Stomach (tissue), 4 donors: Measurements from ENCODE around the gene MFSD6.

Source experiments
- EP300 ChIP-seq: sonication (generic); formaldehyde crosslinking; IDR thresholded peaks from one replicate; pipeline ENCODE4 v1.6.1; 2017; ENCODE audit warnings: antibody characterized with exemption
- POLR2A ChIP-seq, 4 donors: fragments of 450-650 bp; IDR thresholded peaks; one replicate each; pipeline ENCODE4 v1.6.1; 2016; ENCODE audit warnings: antibody characterized with exemption in 4 of 4, control low read depth in 2 of 4, mild to moderate bottlenecking in 1 of 4, moderate library complexity in 1 of 4
- POLR2AphosphoS5 ChIP-seq, 3 donors: sonication (generic); formaldehyde crosslinking; IDR thresholded peaks; one replicate each; pipeline ENCODE4 v1.6.1; 2016; ENCODE audit warnings: antibody characterized with exemption in 3 of 3
- TF ChIP-seq, protein P1 (sequence below), 7 experiments: fragments of 450-650 bp in 4 of 7; fragments of 200-600 bp in 3 of 7; sonication (generic) in 3 of 7; IDR thresholded peaks; one replicate each; pipeline ENCODE4 v1.5.1; 2016 to 2019; ENCODE audit warnings: antibody characterized with exemption in 7 of 7, control low read depth in 2 of 7, mild to moderate bottlenecking in 1 of 7

DNA sequence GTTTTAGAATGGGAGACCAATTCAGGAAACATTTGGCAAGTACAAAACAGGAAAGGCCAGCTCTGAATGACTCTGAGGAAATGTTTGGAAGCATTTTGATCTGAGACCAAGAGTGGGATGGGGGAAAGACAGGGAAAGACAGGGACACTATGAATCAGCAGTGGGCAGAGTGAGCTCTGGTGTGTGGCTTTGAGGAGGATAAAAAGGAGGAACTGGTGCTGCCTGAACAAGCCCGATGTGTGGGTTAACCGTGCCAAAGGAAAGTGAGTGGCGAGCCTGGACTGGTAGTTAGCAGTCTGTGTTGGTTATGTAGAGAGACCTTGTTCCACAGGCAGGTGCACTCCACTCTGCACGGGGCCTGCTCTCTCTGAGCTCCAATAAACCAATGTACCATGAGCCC lies 5.3 kb downstream of the MFSD6 start:
- TF ChIP-seq, protein P1, sequence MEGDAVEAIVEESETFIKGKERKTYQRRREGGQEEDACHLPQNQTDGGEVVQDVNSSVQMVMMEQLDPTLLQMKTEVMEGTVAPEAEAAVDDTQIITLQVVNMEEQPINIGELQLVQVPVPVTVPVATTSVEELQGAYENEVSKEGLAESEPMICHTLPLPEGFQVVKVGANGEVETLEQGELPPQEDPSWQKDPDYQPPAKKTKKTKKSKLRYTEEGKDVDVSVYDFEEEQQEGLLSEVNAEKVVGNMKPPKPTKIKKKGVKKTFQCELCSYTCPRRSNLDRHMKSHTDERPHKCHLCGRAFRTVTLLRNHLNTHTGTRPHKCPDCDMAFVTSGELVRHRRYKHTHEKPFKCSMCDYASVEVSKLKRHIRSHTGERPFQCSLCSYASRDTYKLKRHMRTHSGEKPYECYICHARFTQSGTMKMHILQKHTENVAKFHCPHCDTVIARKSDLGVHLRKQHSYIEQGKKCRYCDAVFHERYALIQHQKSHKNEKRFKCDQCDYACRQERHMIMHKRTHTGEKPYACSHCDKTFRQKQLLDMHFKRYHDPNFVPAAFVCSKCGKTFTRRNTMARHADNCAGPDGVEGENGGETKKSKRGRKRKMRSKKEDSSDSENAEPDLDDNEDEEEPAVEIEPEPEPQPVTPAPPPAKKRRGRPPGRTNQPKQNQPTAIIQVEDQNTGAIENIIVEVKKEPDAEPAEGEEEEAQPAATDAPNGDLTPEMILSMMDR (IDR thresholded peaks at IDR 0.05), result no peak
- TF ChIP-seq EP300, result no peak
- no peak for TF ChIP-seq POLR2A (IDR thresholded peaks at IDR 0.05)
- TF ChIP-seq POLR2AphosphoS5 (IDR thresholded peaks at IDR 0.05), result no peak
